Mesothelial cell of epicardium (in vitro differentiated cells): ENCODE measurements around the gene DCST1. TPM values are rescaled to one million over a fixed set of nuclear protein-coding genes. Genes with fewer than 3 reads are reported as not detected.

Source experiments
- DNase-seq, 2 experiments: peaks; one replicate each; pipeline ENCODE4 v3.0.0; 2021; ENCODE audit warnings: low spot score in 2 of 2; ENCODE audit not compliant: unreplicated experiment in 2 of 2
- H3K27ac Mint-ChIP-seq: 2 replicates; pipeline ENCODE4 v1.8.0; 2021; ENCODE audit warnings: mixed read lengths
- H3K27me3 Mint-ChIP-seq: 2 replicates; pipeline ENCODE4 v1.8.0; 2021; ENCODE audit warnings: low read depth, mixed read lengths
- H3K36me3 Mint-ChIP-seq: 2 replicates; pipeline ENCODE4 v1.8.0; 2021; ENCODE audit warnings: mixed read lengths
- H3K4me1 Mint-ChIP-seq: 2 replicates; pipeline ENCODE4 v1.8.0; 2021; ENCODE audit warnings: mixed read lengths
- H3K4me3 Mint-ChIP-seq: 2 replicates; pipeline ENCODE4 v1.8.0; 2021; ENCODE audit warnings: mild to moderate bottlenecking, moderate library complexity, mixed read lengths
- H3K9me3 Mint-ChIP-seq: 2 replicates; pipeline ENCODE4 v1.8.0; 2021; ENCODE audit warnings: mixed read lengths
- total RNA-seq: library from RNA; stranded (reverse); gene quantifications from 3 replicates; pipeline ENCODE4 v1.2.1, GENCODE V29; 2021
- TF ChIP-seq, protein P1 (sequence below): fragments of 200-600 bp; sonication (generic); IDR thresholded peaks from one replicate; pipeline ENCODE4 v1.5.0; 2021; ENCODE audit warnings: antibody characterized with exemption; ENCODE audit not compliant: unreplicated experiment

The DCST1 gene
- total RNA-seq, 1 donor from 2014 or later = 0.58 TPM

GRCh38 chr1:155086856-155087535, 53.4 kb downstream of the DCST1 start:
- H3K4me3 Mint-ChIP-seq = no peak overlapping the region
- no peaks in the 10 kb centered on the region for H3K9me3 Mint-ChIP-seq
- H3K27me3 Mint-ChIP-seq = peaks cover 23% of the 10 kb centered on the region
- H3K36me3 Mint-ChIP-seq = no peaks in the 10 kb centered on the region
- no peak overlapping the region for H3K27ac Mint-ChIP-seq
- H3K4me1 Mint-ChIP-seq = peaks cover 35% of the 10 kb centered on the region
- no peak for DNase-seq
- TF ChIP-seq, protein P1, sequence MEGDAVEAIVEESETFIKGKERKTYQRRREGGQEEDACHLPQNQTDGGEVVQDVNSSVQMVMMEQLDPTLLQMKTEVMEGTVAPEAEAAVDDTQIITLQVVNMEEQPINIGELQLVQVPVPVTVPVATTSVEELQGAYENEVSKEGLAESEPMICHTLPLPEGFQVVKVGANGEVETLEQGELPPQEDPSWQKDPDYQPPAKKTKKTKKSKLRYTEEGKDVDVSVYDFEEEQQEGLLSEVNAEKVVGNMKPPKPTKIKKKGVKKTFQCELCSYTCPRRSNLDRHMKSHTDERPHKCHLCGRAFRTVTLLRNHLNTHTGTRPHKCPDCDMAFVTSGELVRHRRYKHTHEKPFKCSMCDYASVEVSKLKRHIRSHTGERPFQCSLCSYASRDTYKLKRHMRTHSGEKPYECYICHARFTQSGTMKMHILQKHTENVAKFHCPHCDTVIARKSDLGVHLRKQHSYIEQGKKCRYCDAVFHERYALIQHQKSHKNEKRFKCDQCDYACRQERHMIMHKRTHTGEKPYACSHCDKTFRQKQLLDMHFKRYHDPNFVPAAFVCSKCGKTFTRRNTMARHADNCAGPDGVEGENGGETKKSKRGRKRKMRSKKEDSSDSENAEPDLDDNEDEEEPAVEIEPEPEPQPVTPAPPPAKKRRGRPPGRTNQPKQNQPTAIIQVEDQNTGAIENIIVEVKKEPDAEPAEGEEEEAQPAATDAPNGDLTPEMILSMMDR = no peak

GRCh38 chr1:155091071-155092051, 57.7 kb downstream of the DCST1 start:
- Mint-ChIP-seq H3K4me3 (no peak overlapping the region), H3K4me1 (peaks cover 33% of the 10 kb centered on the region), H3K9me3 (no peaks in the 10 kb centered on the region), H3K27ac (no peak overlapping the region), H3K36me3 (no peaks in the 10 kb centered on the region), H3K27me3 (no peaks in the 10 kb centered on the region)
- TF ChIP-seq, protein P1 = peak; percentile 98
- peak; percentile 69 to 95 for DNase-seq

GRCh38 chr1:155092131-155092530, 58.5 kb downstream of the DCST1 start:
- Mint-ChIP-seq H3K4me1 (peaks cover 33% of the 10 kb centered on the region), H3K27me3 (no peaks in the 10 kb centered on the region), H3K4me3 (no peak overlapping the region), H3K27ac (no peak overlapping the region), H3K9me3 (no peaks in the 10 kb centered on the region), H3K36me3 (no peaks in the 10 kb centered on the region)
- TF ChIP-seq, protein P1 = no peak
- DNase-seq = no peak

- TF ChIP-seq, protein P1 = no peak
- H3K4me1 Mint-ChIP-seq = peaks cover 33% of the 10 kb centered on the region
- H3K4me3 Mint-ChIP-seq = no peak overlapping the region
Observed at GRCh38 chr1:155092641-155093040, 59.0 kb downstream of the DCST1 start.

DNA sequence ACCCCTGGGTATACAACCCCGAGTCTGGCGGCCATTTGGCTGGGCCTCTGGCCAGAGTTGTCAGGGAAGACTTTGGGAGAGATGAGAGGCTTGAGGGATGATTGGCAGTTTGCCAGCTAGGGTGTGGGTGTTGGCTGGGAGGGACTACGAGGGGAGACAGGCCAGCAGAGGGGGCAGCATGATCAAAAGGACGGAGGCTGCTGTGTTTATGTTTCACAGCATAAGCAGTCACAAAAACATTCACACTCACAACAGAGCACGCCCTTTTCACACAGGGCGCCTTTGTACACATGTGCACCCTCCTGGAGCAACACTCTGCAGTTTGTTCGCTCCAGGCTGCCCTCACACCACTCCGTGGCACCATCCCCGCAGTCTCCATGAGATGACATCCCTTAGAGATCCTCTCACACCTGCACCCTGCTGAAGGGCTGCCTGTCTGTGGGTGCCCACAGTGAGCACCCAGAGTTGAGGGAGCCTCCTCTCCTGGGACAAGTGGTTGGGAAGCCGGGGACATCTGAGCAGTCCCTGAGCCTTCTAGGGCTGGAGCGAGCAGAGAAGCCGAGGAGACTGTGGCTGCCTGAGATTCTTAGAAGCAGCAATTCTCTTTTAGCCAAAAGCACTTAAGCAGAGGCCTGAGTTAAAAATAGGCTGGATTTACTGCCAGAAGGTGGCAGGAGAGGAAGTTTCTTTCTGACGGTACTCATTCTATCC, 60.4 kb downstream of the DCST1 start:
- Mint-ChIP-seq H3K27me3 (peaks cover 1% of the 10 kb centered on the region), H3K36me3 (no peaks in the 10 kb centered on the region), H3K4me1 (peaks cover 33% of the 10 kb centered on the region), H3K9me3 (no peaks in the 10 kb centered on the region), H3K27ac (peak overlapping the region; percentile 93), H3K4me3 (no peak overlapping the region)
- DNase-seq = peak; percentile 59 to 74
- TF ChIP-seq, protein P1 = peak; percentile 18

More at GRCh38 chr1:155092641-155093040, 59.0 kb downstream of the DCST1 start:
- H3K36me3 Mint-ChIP-seq = no peaks in the 10 kb centered on the region
- H3K27ac Mint-ChIP-seq = peak overlapping the region; percentile 56
- no peaks in the 10 kb centered on the region for H3K27me3 Mint-ChIP-seq
- no peak for DNase-seq
- H3K9me3 Mint-ChIP-seq = no peaks in the 10 kb centered on the region
